ENCODE results near the gene RAB37.

GRCh38 chr17:74778960-74779359 is 41.9 kb downstream of the RAB37 start:
- TF ChIP-seq POLR2A (IDR thresholded peaks at IDR 0.05): no peak
- TF ChIP-seq, protein P1, sequence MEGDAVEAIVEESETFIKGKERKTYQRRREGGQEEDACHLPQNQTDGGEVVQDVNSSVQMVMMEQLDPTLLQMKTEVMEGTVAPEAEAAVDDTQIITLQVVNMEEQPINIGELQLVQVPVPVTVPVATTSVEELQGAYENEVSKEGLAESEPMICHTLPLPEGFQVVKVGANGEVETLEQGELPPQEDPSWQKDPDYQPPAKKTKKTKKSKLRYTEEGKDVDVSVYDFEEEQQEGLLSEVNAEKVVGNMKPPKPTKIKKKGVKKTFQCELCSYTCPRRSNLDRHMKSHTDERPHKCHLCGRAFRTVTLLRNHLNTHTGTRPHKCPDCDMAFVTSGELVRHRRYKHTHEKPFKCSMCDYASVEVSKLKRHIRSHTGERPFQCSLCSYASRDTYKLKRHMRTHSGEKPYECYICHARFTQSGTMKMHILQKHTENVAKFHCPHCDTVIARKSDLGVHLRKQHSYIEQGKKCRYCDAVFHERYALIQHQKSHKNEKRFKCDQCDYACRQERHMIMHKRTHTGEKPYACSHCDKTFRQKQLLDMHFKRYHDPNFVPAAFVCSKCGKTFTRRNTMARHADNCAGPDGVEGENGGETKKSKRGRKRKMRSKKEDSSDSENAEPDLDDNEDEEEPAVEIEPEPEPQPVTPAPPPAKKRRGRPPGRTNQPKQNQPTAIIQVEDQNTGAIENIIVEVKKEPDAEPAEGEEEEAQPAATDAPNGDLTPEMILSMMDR (IDR thresholded peaks at IDR 0.05): no peak
